Calu3 (cell line): Measurements from ENCODE around the gene DIPK1A. TPM values are rescaled to one million over a fixed set of nuclear protein-coding genes. Genes with fewer than 3 reads are reported as not detected.

ENCODE experiments used
- BruUV-seq: library from RNA; stranded (reverse); fragments of 400-500 nt; replicated peaks from 2 replicates; lab custom pipeline; 2021; lab: Mats Ljungman, UMichigan
- CTCF ChIA-PET: fragments of 300-600 bp; sonication (Branson Sonifier 250); formaldehyde crosslinking; loops from one replicate; lab custom pipeline; 2022; ENCODE audit warnings: antibody characterized with exemption; lab: Charles Lee
- DNase-seq: peaks from one replicate; pipeline ENCODE4 v3.0.0; 2022
- H3K27ac Mint-ChIP-seq: one replicate; pipeline ENCODE4 v1.8.0; 2022; ENCODE audit warnings: mixed read lengths; ENCODE audit not compliant: unreplicated experiment
- H3K27me3 Mint-ChIP-seq: one replicate; pipeline ENCODE4 v1.8.0; 2022; ENCODE audit warnings: mixed read lengths; ENCODE audit not compliant: unreplicated experiment
- H3K36me3 Mint-ChIP-seq: one replicate; pipeline ENCODE4 v1.8.0; 2022; ENCODE audit warnings: mild to moderate bottlenecking, moderate library complexity, mixed read lengths; ENCODE audit not compliant: insufficient read depth, unreplicated experiment
- H3K4me1 Mint-ChIP-seq: one replicate; pipeline ENCODE4 v1.8.0; 2022; ENCODE audit warnings: mild to moderate bottlenecking, low read depth, mixed read lengths; ENCODE audit not compliant: unreplicated experiment
- H3K4me3 Mint-ChIP-seq: one replicate; pipeline ENCODE4 v1.8.0; 2022; ENCODE audit warnings: mild to moderate bottlenecking, low read depth, moderate library complexity, mixed read lengths; ENCODE audit not compliant: unreplicated experiment
- H3K9me3 Mint-ChIP-seq: one replicate; pipeline ENCODE4 v1.8.0; 2022; ENCODE audit warnings: low read depth, mixed read lengths; ENCODE audit not compliant: unreplicated experiment
- intact Hi-C: fragments of 100-400 bp; cut with micrococcal nuclease; formaldehyde crosslinking; loops from one replicate; pipeline ENCODE4 v1.10.0; 2022; ENCODE audit not compliant: unreplicated experiment
- total RNA-seq: library from RNA; stranded (reverse); gene quantifications from 2 replicates; pipeline ENCODE4 v1.2.3, GENCODE V29; 2022
- TF ChIP-seq, protein P1 (sequence below): fragments of 200-600 bp; IDR thresholded peaks from one replicate; pipeline ENCODE4 v1.8.0; 2022; ENCODE audit warnings: antibody characterized with exemption; ENCODE audit not compliant: unreplicated experiment

Gene DIPK1A
- total RNA-seq, 1 experiment from 2014 or later, result 4.9 TPM

DNA sequence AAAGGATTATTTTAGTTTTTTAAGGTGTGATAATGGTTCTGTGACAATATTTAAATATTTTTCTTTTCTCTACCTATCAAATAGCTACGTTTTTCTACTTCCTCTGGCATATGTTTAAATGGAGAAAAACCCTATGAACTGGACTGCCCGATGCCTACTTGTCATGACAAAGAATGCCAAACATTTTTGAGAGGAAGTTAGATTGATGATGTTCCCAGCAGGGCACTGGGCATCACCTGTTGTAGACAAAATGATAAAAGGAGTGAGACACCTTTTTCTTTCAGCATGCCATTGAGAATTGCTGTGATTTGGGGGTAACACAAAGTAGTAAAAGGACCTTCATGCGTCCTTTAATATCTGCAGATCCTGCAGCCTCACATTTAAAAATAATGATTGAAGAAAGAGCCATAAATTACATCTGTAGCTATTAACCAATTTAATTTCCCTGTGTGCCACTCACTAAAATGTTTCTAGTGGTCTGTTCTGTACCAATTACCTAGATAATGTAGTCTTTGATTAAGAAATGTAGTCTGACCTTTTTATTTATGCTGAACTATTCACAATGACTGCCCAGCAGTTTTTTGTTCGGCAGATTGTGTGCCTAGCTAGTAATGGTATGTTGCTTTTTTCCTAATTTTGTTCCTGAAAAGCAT, 81.8 kb downstream of the DIPK1A start:
- H3K4me3 Mint-ChIP-seq, result no peak overlapping the region
- H3K4me1 Mint-ChIP-seq, result no peaks in the 10 kb centered on the region
- no peak overlapping the region for H3K27ac Mint-ChIP-seq
- H3K36me3 Mint-ChIP-seq, result no peaks in the 10 kb centered on the region
- no TSS peak for BruUV-seq
- TF ChIP-seq, protein P1, sequence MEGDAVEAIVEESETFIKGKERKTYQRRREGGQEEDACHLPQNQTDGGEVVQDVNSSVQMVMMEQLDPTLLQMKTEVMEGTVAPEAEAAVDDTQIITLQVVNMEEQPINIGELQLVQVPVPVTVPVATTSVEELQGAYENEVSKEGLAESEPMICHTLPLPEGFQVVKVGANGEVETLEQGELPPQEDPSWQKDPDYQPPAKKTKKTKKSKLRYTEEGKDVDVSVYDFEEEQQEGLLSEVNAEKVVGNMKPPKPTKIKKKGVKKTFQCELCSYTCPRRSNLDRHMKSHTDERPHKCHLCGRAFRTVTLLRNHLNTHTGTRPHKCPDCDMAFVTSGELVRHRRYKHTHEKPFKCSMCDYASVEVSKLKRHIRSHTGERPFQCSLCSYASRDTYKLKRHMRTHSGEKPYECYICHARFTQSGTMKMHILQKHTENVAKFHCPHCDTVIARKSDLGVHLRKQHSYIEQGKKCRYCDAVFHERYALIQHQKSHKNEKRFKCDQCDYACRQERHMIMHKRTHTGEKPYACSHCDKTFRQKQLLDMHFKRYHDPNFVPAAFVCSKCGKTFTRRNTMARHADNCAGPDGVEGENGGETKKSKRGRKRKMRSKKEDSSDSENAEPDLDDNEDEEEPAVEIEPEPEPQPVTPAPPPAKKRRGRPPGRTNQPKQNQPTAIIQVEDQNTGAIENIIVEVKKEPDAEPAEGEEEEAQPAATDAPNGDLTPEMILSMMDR, result no peak
- intact Hi-C loops, result no loop called here
- H3K27me3 Mint-ChIP-seq, result no peaks in the 10 kb centered on the region
- no peak for DNase-seq
- no peaks in the 10 kb centered on the region for H3K9me3 Mint-ChIP-seq
- CTCF ChIA-PET, result no interaction called here

DNA sequence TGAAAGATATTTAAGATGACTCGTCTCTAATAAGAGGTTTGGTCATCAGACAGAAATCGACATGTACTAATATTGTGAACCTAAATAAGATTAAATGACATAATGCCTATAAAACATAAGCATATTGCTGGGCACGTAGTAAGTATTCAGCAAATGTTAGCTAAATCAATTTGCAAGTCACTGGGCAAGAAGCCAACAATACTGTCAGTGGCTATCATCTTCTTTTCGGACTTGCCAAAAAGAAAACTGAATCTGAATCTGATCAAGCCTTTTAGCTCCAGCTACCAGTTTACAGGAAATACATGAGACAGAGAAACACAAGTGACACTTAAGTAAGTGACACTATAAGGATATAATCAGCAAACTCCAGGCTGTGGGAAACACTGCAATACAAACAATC, 83.5 kb downstream of the DIPK1A start:
- no peaks in the 10 kb centered on the region for H3K4me1 Mint-ChIP-seq
- DNase-seq, result no peak
- CTCF ChIA-PET, result no interaction called here
- no peaks in the 10 kb centered on the region for H3K9me3 Mint-ChIP-seq
- no peaks in the 10 kb centered on the region for H3K27me3 Mint-ChIP-seq
- no peaks in the 10 kb centered on the region for H3K36me3 Mint-ChIP-seq
- BruUV-seq, result no TSS peak
- H3K27ac Mint-ChIP-seq, result no peak overlapping the region
- intact Hi-C loops, result no loop called here
- H3K4me3 Mint-ChIP-seq, result no peak overlapping the region
- TF ChIP-seq, protein P1, result no peak

GRCh38 chr1:92877081-92877711, 84.1 kb downstream of the DIPK1A start:
- no peak for DNase-seq
- no peaks in the 10 kb centered on the region for H3K27me3 Mint-ChIP-seq
- peaks cover 3% of the 10 kb centered on the region for H3K9me3 Mint-ChIP-seq
- intact Hi-C loops, result no loop called here
- CTCF ChIA-PET, result no interaction called here
- no peaks in the 10 kb centered on the region for H3K36me3 Mint-ChIP-seq
- no peaks in the 10 kb centered on the region for H3K4me1 Mint-ChIP-seq
- TF ChIP-seq, protein P1, result no peak
- no peak overlapping the region for H3K4me3 Mint-ChIP-seq
- H3K27ac Mint-ChIP-seq, result no peak overlapping the region
- no TSS peak for BruUV-seq

- Mint-ChIP-seq H3K9me3 (peaks cover 3% of the 10 kb centered on the region), H3K36me3 (no peaks in the 10 kb centered on the region), H3K4me3 (no peak overlapping the region), H3K27me3 (no peaks in the 10 kb centered on the region), H3K4me1 (no peaks in the 10 kb centered on the region), H3K27ac (no peak overlapping the region)
- intact Hi-C loops, result no loop called here
- TF ChIP-seq, protein P1, result no peak
- no peak for DNase-seq
- CTCF ChIA-PET, result no interaction called here
- no TSS peak for BruUV-seq
These were observed 84.9 kb downstream of the DIPK1A start for GRCh38 chr1:92876351-92876750.
